A549 (cell line): ENCODE measurements around the gene FRMD1.

Source experiments
- CHD4 ChIP-seq: fragments of 200-600 bp; sonication (generic); IDR thresholded peaks from 2 replicates; pipeline ENCODE4 v1.6.1; 2016; ENCODE audit warnings: antibody characterized with exemption, mild to moderate bottlenecking, borderline replicate concordance
- EHMT2 ChIP-seq: fragments of 200-600 bp; sonication (generic); IDR thresholded peaks from 2 replicates; pipeline ENCODE4 v1.6.1; 2016; ENCODE audit warnings: antibody characterized with exemption, low read depth, mild to moderate bottlenecking, moderate library complexity
- TF ChIP-seq, protein P1 (sequence below): fragments of >200 bp; sonication (Bioruptor Twin); formaldehyde crosslinking; IDR thresholded peaks from 3 replicates; pipeline ENCODE4 v1.5.1; 2016

GRCh38 chr6:168083514-168083885 lies 4.5 kb upstream of the FRMD1 start:
- TF ChIP-seq EHMT2 (no peak), CHD4 (no peak)
- TF ChIP-seq, protein P1, sequence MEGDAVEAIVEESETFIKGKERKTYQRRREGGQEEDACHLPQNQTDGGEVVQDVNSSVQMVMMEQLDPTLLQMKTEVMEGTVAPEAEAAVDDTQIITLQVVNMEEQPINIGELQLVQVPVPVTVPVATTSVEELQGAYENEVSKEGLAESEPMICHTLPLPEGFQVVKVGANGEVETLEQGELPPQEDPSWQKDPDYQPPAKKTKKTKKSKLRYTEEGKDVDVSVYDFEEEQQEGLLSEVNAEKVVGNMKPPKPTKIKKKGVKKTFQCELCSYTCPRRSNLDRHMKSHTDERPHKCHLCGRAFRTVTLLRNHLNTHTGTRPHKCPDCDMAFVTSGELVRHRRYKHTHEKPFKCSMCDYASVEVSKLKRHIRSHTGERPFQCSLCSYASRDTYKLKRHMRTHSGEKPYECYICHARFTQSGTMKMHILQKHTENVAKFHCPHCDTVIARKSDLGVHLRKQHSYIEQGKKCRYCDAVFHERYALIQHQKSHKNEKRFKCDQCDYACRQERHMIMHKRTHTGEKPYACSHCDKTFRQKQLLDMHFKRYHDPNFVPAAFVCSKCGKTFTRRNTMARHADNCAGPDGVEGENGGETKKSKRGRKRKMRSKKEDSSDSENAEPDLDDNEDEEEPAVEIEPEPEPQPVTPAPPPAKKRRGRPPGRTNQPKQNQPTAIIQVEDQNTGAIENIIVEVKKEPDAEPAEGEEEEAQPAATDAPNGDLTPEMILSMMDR = no peak
